Trophoblast cell (in vitro differentiated cells and primary cell): ENCODE measurements around the gene SLC2A14.
A peak's percentile ranks its signal among the peaks of the same experiment; 100 is the strongest.

Experiments
- DNase-seq, 2 donors: peaks; one replicate each; pipeline ENCODE4 v3.0.0-alpha.2; 2016
- H2AFZ ChIP-seq: 2 replicates; pipeline ENCODE4 v1.6.1; 2013; ENCODE audit warnings: low read length, moderate library complexity, mild to moderate bottlenecking; ENCODE audit not compliant: insufficient read depth, poor library complexity
- H2AK5ac ChIP-seq: 2 replicates; pipeline ENCODE4 v1.6.1; 2013; ENCODE audit warnings: mild to moderate bottlenecking, low read length
- H2BK120ac ChIP-seq: 2 replicates; pipeline ENCODE4 v1.6.1; 2013; ENCODE audit warnings: low read length, mild to moderate bottlenecking, moderate library complexity; ENCODE audit not compliant: insufficient read depth, poor library complexity
- H2BK12ac ChIP-seq: 2 replicates; pipeline ENCODE4 v1.6.1; 2013; ENCODE audit warnings: mild to moderate bottlenecking, low read length, moderate library complexity
- H2BK5ac ChIP-seq: 2 replicates; pipeline ENCODE4 v1.6.1; 2013; ENCODE audit warnings: low read length, low read depth, moderate library complexity, mild to moderate bottlenecking; ENCODE audit not compliant: poor library complexity
- H3K14ac ChIP-seq: 2 replicates; pipeline ENCODE4 v1.6.1; 2013; ENCODE audit warnings: mild to moderate bottlenecking, low read length
- H3K18ac ChIP-seq: 2 replicates; pipeline ENCODE4 v1.6.1; 2013; ENCODE audit warnings: mild to moderate bottlenecking, low read length
- H3K23ac ChIP-seq: 2 replicates; pipeline ENCODE4 v1.6.1; 2013; ENCODE audit warnings: low read length
- H3K27ac ChIP-seq: 2 replicates; pipeline ENCODE4 v1.5.1; 2013; ENCODE audit warnings: low read depth, mild to moderate bottlenecking, inconsistent platforms, low read length, moderate library complexity
- H3K27me3 ChIP-seq: 2 replicates; pipeline ENCODE4 v1.6.1; 2013; ENCODE audit warnings: inconsistent platforms, mild to moderate bottlenecking, low read length, moderate library complexity; ENCODE audit not compliant: insufficient read depth
- H3K36me3 ChIP-seq, 2 experiments: 1 replicate in 1 of 2; 2 replicates in 1 of 2; pipeline ENCODE4 v1.6.1; 2013; ENCODE audit warnings: low read length in 2 of 2, mild to moderate bottlenecking in 2 of 2, moderate library complexity in 1 of 2; ENCODE audit not compliant: insufficient read depth in 2 of 2, control insufficient read depth in 1 of 2
- H3K4ac ChIP-seq: 2 replicates; pipeline ENCODE4 v1.6.1; 2013; ENCODE audit warnings: low read depth, mild to moderate bottlenecking, low read length, moderate library complexity
- H3K4me1 ChIP-seq, 2 experiments: 1 replicate in 1 of 2; 2 replicates in 1 of 2; pipeline ENCODE4 v1.6.1; 2013; ENCODE audit warnings: low read length in 2 of 2, mild to moderate bottlenecking in 2 of 2, moderate library complexity in 1 of 2; ENCODE audit not compliant: insufficient read depth in 2 of 2, control insufficient read depth in 1 of 2
- H3K4me2 ChIP-seq: 2 replicates; pipeline ENCODE4 v1.6.1; 2013; ENCODE audit warnings: inconsistent platforms, mild to moderate bottlenecking, low read length, moderate library complexity
- H3K4me3 ChIP-seq: 2 replicates; pipeline ENCODE4 v1.5.1; 2013; ENCODE audit warnings: mild to moderate bottlenecking, low read depth, low read length, inconsistent platforms
- H3K79me1 ChIP-seq: one replicate; pipeline ENCODE4 v1.6.1; 2013; ENCODE audit warnings: low read length
- H3K79me2 ChIP-seq: 2 replicates; pipeline ENCODE4 v1.6.1; 2013; ENCODE audit warnings: low read length, mild to moderate bottlenecking; ENCODE audit not compliant: control insufficient read depth, insufficient read depth, poor library complexity
- H3K9ac ChIP-seq: 2 replicates; pipeline ENCODE4 v1.6.1; 2013; ENCODE audit warnings: mild to moderate bottlenecking, low read length
- H3K9me3 ChIP-seq: 2 replicates; pipeline ENCODE4 v1.6.1; 2013; ENCODE audit warnings: low read depth, mild to moderate bottlenecking, control low read depth, inconsistent platforms, low read length; ENCODE audit not compliant: insufficient read depth
- H4K12ac ChIP-seq: 2 replicates; pipeline ENCODE4 v1.6.1; 2013; ENCODE audit warnings: low read depth, mild to moderate bottlenecking, low read length, moderate library complexity
- H4K8ac ChIP-seq: 2 replicates; pipeline ENCODE4 v1.6.1; 2013; ENCODE audit warnings: low read depth, mild to moderate bottlenecking, low read length, moderate library complexity
- H4K91ac ChIP-seq: one replicate; pipeline ENCODE4 v1.6.1; 2013; ENCODE audit warnings: low read depth, mild to moderate bottlenecking, low read length, moderate library complexity
- WGBS: extraction: QIAGEN DNeasy Blood & Tissue Kit; methylation state at CpG from one replicate; pipeline ENCODE4 v1.1.7; 2013; ENCODE audit warnings: missing lambda C conversion rate; ENCODE audit not compliant: insufficient read length, insufficient coverage; ENCODE audit errors: extremely low coverage; 5-methylcytosine and 5-hydroxymethylcytosine counted together

The SLC2A14 gene

GRCh38 chr12:7837366-7837765 lies 35.3 kb downstream of the SLC2A14 start:
- DNase-seq: peak; percentile 59 to 61
- peak overlapping the region; percentile 44 for H2BK12ac ChIP-seq
- peak overlapping the region; percentile 69 for H2BK120ac ChIP-seq
- WGBS: no CpG with 5 or more reads among the region's 6 CpGs
- H3K23ac ChIP-seq: no peak overlapping the region
- no peak overlapping the region for H3K14ac ChIP-seq
- H3K4ac ChIP-seq: no peak overlapping the region
- peaks cover 4% of the 10 kb centered on the region for H3K79me2 ChIP-seq
- H3K9me3 ChIP-seq: no peaks in the 10 kb centered on the region
- no peak overlapping the region for H3K18ac ChIP-seq
- no peak overlapping the region for H4K12ac ChIP-seq
- no peak overlapping the region for H2AFZ ChIP-seq
- H3K4me2 ChIP-seq: no peak overlapping the region
- H3K27me3 ChIP-seq: no peaks in the 10 kb centered on the region
- H3K79me1 ChIP-seq: peaks cover 28% of the 10 kb centered on the region
- no peak overlapping the region for H3K9ac ChIP-seq
- no peak overlapping the region for H2BK5ac ChIP-seq
- H3K36me3 ChIP-seq: no peaks in the 10 kb centered on the region
- peak overlapping the region; percentile 65 for H4K91ac ChIP-seq
- no peak overlapping the region for H4K8ac ChIP-seq
- peak overlapping the region; percentile 32 for H2AK5ac ChIP-seq
- H3K27ac ChIP-seq: no peak overlapping the region
- H3K4me1 ChIP-seq: peaks cover 16 to 18% of the 10 kb centered on the region in 2 experiments
- no peak overlapping the region for H3K4me3 ChIP-seq

GRCh38 chr12:7835766-7836165 lies 36.9 kb downstream of the SLC2A14 start:
- H4K8ac ChIP-seq: no peak overlapping the region
- H4K12ac ChIP-seq: no peak overlapping the region
- no peak overlapping the region for H2BK5ac ChIP-seq
- H3K79me1 ChIP-seq: peaks cover 28% of the 10 kb centered on the region
- H3K4me3 ChIP-seq: no peak overlapping the region
- H3K27me3 ChIP-seq: no peaks in the 10 kb centered on the region
- H3K14ac ChIP-seq: no peak overlapping the region
- H3K4ac ChIP-seq: no peak overlapping the region
- no peak overlapping the region for H3K9ac ChIP-seq
- H3K4me2 ChIP-seq: no peak overlapping the region
- H2BK120ac ChIP-seq: peak overlapping the region; percentile 73
- DNase-seq: peak in 1 of 2 donors; percentile 90
- peaks cover 5% of the 10 kb centered on the region for H3K79me2 ChIP-seq
- no peak overlapping the region for H3K18ac ChIP-seq
- H2AK5ac ChIP-seq: no peak overlapping the region
- no peaks in the 10 kb centered on the region for H3K9me3 ChIP-seq
- H3K27ac ChIP-seq: peak overlapping the region; percentile 89
- H3K4me1 ChIP-seq: peaks cover 16 to 19% of the 10 kb centered on the region in 2 experiments
- no peak overlapping the region for H2BK12ac ChIP-seq
- no CpG with 5 or more reads among the region's 5 CpGs for WGBS
- no peak overlapping the region for H3K23ac ChIP-seq
- peak overlapping the region; percentile 86 for H4K91ac ChIP-seq
- H3K36me3 ChIP-seq: no peaks in the 10 kb centered on the region
- no peak overlapping the region for H2AFZ ChIP-seq

DNA sequence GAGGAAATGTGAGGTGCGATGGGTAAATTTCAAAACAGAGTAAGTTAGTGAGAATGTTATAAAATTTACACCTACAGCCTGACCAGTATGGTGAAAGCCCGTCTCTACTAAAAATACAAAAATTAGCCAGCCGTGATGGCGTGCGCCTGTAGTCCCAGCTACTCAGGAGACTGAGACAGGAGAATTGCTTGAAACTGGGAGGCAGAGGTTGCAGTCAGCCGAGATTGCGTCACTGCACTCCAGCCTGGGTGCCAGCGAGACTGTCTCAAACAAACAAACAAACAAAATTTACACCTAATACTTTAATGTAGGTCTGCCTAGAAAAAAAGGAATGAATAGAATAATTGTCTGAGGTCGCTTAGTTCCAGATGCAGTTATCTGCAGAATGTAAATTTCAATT lies 37.6 kb downstream of the SLC2A14 start:
- no peak overlapping the region for H4K12ac ChIP-seq
- no peaks in the 10 kb centered on the region for H3K9me3 ChIP-seq
- H3K9ac ChIP-seq: no peak overlapping the region
- no peak overlapping the region for H2BK5ac ChIP-seq
- H3K27me3 ChIP-seq: no peaks in the 10 kb centered on the region
- no peak overlapping the region for H3K4me2 ChIP-seq
- H4K91ac ChIP-seq: peak overlapping the region; percentile 38
- H3K79me2 ChIP-seq: peaks cover 5% of the 10 kb centered on the region
- H4K8ac ChIP-seq: peak overlapping the region; percentile 9
- no peak for DNase-seq
- H3K23ac ChIP-seq: no peak overlapping the region
- H2AFZ ChIP-seq: no peak overlapping the region
- no peak overlapping the region for H3K4ac ChIP-seq
- no peak overlapping the region for H2AK5ac ChIP-seq
- H3K27ac ChIP-seq: peak overlapping the region; percentile 89
- H2BK12ac ChIP-seq: no peak overlapping the region
- no peaks in the 10 kb centered on the region for H3K36me3 ChIP-seq
- peaks cover 28% of the 10 kb centered on the region for H3K79me1 ChIP-seq
- no peak overlapping the region for H3K14ac ChIP-seq
- no peak overlapping the region for H3K18ac ChIP-seq
- no peak overlapping the region for H2BK120ac ChIP-seq
- peaks cover 16 to 19% of the 10 kb centered on the region in 2 experiments for H3K4me1 ChIP-seq
- H3K4me3 ChIP-seq: no peak overlapping the region
- no CpG with 5 or more reads among the region's 9 CpGs for WGBS

- Histone ChIP-seq H2AK5ac (no peak overlapping the region), H3K14ac (no peak overlapping the region), H2BK120ac (peak overlapping the region; percentile 1), H2AFZ (no peak overlapping the region), H3K23ac (no peak overlapping the region), H3K9ac (no peak overlapping the region), H4K8ac (no peak overlapping the region), H3K36me3 (no peaks in the 10 kb centered on the region), H3K4me2 (no peak overlapping the region), H3K4me3 (no peak overlapping the region), H3K27ac (peak overlapping the region; percentile 89), H3K79me1 (peaks cover 28% of the 10 kb centered on the region), H4K91ac (peak overlapping the region; percentile 97), H3K9me3 (no peaks in the 10 kb centered on the region), H3K4ac (no peak overlapping the region), H4K12ac (no peak overlapping the region), H2BK12ac (peak overlapping the region; percentile 9), H3K4me1 (peaks cover 16 to 19% of the 10 kb centered on the region in 2 experiments), H3K27me3 (no peaks in the 10 kb centered on the region), H2BK5ac (no peak overlapping the region), H3K18ac (no peak overlapping the region), H3K79me2 (peaks cover 5% of the 10 kb centered on the region)
- WGBS: no CpG with 5 or more reads among the region's 1 CpG
- peak; percentile 57 to 71 for DNase-seq
These were observed 38.0 kb downstream of the SLC2A14 start for GRCh38 chr12:7834701-7835100.
